RCC 7860 (cell line): ENCODE measurements around the gene R3HCC1L.
"Not testable (repeated sequence)": the region's sequence is repeated elsewhere in the genome, so short reads cannot be mapped to it uniquely, and the experiment has no call there.

Source experiments
- DNase-seq: peaks from one replicate; pipeline ENCODE4 v3.0.0-alpha.2; 2015; ENCODE audit warnings: low spot score
- FAIRE-seq: peaks from 2 replicates; lab custom pipeline; 2012; peaks lifted over from hg19 to GRCh38; lab: Jason Lieb, UNC

R3HCC1L gene

GRCh38 chr10:98128802-98129201 lies 5.7 kb upstream of the R3HCC1L start:
- FAIRE-seq, result no peak
- no peak for DNase-seq

- FAIRE-seq (no peak), DNase-seq (no peak)
Observed at GRCh38 chr10:98131619-98132018, 2.8 kb upstream of the R3HCC1L start.

GRCh38 chr10:98133075-98133752 lies 1.2 kb upstream of the R3HCC1L start:
- DNase-seq, FAIRE-seq: not testable (repeated sequence)

DNA sequence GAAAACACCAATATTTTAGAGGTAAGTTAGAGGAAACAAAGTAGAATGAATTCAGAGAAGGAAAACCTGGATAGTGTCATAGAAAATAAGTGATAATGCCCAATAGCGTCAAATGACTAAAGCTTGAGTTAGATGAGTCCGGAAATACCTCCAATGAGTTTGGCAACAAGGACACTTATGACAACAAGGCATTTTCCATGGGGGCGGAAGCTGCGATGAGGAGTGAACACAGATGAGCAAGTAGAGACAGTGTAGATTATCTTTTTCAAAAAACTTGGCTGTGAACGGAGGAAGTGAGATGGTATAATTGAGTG lies 383 bp upstream of the R3HCC1L start:
- FAIRE-seq (no peak), DNase-seq (no peak)

DNA sequence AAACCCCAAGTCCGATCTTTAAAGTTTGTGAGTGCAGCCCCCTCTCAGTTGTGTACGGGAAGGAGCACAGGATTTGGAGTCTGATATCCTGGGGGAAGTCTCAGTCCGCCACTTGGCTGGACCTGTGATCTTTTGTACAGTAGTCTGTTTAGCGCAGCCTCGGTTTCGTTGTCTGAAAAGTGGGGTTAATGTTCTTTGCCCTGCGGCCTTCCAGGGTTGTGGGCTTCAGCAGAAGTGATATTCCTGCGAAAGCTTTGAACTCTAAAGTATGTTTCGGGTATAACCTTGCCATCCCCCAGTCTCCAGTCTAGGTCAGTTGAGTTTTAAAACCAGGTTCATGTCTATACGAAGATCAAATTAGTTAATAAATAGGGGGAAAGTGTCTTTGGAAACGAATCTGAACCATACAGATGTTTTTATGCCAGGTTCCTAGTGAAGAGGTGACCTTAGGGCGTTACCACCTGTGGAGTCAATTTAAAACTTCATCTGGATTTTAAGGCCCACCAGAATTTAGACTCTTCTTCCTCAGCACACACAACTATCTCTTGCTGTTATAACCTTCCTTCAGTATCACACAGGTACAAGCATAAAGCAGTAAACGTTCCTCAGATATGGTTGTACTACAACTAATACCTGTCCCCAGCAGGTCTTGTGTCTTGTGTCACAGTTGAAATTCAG lies 904 bp downstream of the R3HCC1L start:
- FAIRE-seq, result no peak

DNA sequence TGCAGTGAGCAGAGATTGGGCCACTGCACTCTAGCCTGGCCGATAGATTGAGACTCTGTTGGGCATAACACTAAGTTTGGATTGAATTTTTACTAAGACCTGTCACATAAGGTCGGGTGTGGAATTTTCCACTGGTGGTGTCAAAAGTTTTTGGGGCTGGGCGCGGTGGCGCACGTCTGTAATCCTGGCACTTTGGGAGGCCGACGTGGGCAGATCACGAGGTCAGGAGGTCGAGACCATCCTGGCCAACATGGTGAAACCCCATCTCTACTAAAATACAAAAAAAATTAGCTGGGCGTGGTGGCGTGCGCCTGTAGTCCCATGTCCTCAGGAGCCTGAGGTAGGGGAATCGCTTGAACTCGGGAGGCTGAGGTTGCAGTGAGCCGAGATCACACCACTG lies 2.3 kb downstream of the R3HCC1L start:
- FAIRE-seq, DNase-seq: not testable (repeated sequence)

More for the DNA sequence above, 904 bp downstream of the R3HCC1L start:
- DNase-seq, result no peak

- FAIRE-seq, result no peak
- no peak for DNase-seq
Observed at GRCh38 chr10:98138031-98138430, 3.6 kb downstream of the R3HCC1L start.

GRCh38 chr10:98139431-98139830 lies 5.0 kb downstream of the R3HCC1L start:
- FAIRE-seq, result no peak
- no peak for DNase-seq

DNA sequence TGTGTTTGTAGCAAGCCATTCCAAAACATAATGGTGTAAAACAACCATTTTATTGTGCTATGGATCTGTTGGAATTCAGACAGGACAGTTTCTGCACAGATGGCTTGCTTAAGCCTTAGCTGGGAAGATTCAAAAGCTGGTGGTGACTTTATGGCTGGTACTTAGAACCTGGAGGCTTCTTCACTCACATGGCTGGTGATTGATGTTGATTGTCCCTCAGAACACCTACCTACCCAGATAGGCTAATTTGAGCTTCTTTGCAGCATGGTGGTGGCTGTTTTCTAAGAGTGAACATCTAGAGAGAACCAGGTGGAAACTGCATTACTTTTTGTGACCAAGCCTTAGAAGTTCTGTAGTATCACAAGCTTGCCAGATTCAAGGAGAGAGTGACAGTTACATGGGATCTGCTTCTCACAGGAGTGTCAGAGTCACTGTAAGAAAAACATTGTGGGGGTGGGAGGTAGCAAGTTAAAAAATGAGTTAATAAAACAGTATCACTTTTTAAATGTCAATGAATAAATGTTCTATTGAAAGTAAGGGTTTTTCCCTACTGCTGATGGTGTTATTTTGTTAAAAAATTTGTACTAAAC lies 7.1 kb downstream of the R3HCC1L start:
- FAIRE-seq (no peak), DNase-seq (no peak)

GRCh38 chr10:98144985-98145384 lies 10.5 kb downstream of the R3HCC1L start:
- no peak for DNase-seq
- no peak for FAIRE-seq

GRCh38 chr10:98149858-98150257 lies 15.4 kb downstream of the R3HCC1L start:
- no peak for FAIRE-seq
- DNase-seq, result no peak

DNA sequence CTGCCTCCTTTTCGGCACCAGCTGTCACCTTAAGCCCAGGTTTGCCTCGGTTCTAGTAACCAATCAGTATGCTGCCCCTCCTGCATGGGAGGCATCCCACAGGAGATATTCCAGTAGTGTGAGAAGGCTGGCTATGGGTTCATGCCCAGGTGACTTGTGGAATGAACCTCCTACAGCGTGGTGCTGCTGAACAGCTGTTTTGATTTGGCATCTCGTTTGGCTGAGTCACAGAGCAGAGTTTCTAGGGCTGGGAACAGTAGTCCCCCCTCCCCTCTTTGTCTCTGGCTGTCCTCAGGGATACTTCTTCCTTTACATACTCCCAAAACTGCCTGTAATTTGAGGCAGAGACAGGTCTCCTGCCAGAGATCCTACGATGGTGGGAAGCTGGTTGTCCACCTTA lies 16.1 kb downstream of the R3HCC1L start:
- no peak for DNase-seq
- no peak for FAIRE-seq

GRCh38 chr10:98152778-98153177 lies 18.3 kb downstream of the R3HCC1L start:
- FAIRE-seq, DNase-seq: not testable (repeated sequence)

GRCh38 chr10:98153213-98153958 lies 18.9 kb downstream of the R3HCC1L start:
- FAIRE-seq, result not testable (repeated sequence)

GRCh38 chr10:98154076-98154475 lies 19.6 kb downstream of the R3HCC1L start:
- no peak for FAIRE-seq
- no peak for DNase-seq

More at GRCh38 chr10:98153213-98153958, 18.9 kb downstream of the R3HCC1L start:
- not testable (repeated sequence) for DNase-seq

DNA sequence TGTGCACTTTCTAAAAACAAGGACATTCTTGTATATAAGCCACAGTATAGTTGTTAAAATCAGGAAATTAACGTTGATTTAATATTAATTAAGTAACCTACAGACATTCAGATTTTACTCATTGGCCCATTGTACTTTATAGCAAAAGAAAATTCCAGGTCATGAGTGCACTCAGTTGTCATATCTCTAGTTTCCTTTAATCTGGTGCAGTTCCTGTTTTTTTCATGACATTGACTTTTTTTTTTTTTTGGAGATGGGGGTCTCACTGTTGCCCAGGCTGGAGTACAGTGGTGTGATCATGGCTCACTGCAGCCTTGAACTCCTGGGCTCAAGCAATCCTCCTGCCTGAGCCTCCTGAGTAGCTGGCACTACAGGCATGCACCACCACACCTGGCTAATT lies 24.1 kb downstream of the R3HCC1L start:
- DNase-seq (no peak), FAIRE-seq (no peak)

GRCh38 chr10:98163941-98164340 lies 29.5 kb downstream of the R3HCC1L start:
- DNase-seq (no peak), FAIRE-seq (no peak)

DNA sequence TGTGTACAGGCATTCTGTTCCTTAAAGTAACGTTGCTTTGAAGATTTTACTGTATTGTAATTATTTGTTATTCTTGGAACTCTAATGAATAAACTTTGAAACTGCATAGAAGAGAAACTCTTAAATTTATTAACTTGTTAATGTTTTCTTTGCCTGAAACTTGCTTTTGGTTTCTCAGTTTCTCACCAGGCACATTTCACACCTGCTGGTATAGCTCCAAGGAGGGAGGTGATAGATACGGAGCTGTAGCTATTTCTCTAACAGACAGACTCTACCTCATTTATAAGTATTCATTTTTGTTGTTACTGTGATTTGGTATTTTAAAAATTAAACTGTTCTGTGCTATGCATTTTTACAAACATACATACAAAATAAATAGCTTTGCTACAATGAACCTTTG lies 32.7 kb downstream of the R3HCC1L start:
- DNase-seq (no peak), FAIRE-seq (no peak)

DNA sequence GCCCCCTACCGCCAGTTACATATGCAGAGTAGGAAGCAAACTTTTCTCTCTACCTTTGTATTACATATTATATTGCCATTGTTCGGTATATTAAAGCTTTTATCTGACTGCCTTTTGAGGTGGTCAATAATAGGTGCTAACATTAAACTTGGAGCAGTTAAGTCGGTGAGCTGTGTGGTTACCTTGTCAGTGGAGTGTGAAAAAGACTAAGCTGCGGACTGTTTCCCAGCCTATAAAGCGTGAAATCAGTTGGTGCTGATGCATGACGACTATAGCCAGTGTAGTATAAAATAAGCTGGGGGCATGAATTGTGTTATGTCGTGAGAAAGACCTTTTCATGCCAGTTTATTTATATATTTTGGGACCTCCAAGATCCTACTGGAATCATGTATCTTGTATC lies 33.7 kb downstream of the R3HCC1L start:
- DNase-seq, result no peak
- FAIRE-seq, result peak; percentile 88

- FAIRE-seq, result no peak
- no peak for DNase-seq
Observed at GRCh38 chr10:98168766-98169165, 34.3 kb downstream of the R3HCC1L start.

DNA sequence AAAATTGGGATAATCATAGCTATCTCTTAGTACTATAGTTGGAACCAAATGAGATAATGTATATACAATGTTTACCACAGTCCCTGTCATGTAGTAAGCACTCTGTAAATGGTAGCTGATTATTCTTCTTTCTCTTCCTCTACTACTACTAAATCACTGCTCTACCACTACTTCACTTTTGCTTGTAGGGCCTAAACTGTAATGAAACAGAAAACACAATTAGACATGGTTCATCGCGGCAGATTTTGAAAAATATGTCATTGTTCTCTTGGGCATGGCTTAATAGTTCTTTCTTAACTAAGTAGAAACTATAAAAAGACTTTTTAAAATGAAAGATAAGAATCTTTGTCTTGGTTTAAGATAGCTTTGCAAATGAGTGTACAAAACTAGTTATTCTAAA lies 34.9 kb downstream of the R3HCC1L start:
- DNase-seq (no peak), FAIRE-seq (no peak)
